Fibroblast of the aortic adventitia (primary cell): Measurements from ENCODE around the gene MAGI2. TPM values are rescaled to one million over a fixed set of nuclear protein-coding genes. Genes with fewer than 3 reads are reported as not detected.

Experiments used
- DNase-seq: peaks from one replicate; pipeline ENCODE4 v3.0.0-alpha.2; 2010; ENCODE audit warnings: low read depth
- H3K4me3 ChIP-seq: 2 replicates; pipeline ENCODE4 v1.5.1; 2011; ENCODE audit warnings: low read depth, mild to moderate bottlenecking, control low read depth, low read length, moderate library complexity
- CTCF ChIP-seq: IDR thresholded peaks from 2 replicates; pipeline ENCODE4 v1.5.1; 2011; ENCODE audit warnings: mild to moderate bottlenecking, low read length, control low read depth, inconsistent platforms; ENCODE audit not compliant: insufficient read depth
- total RNA-seq: library from RNA; depleted of rRNA; stranded (reverse); fragments of >200 nt; gene quantifications from 2 replicates; pipeline ENCODE4 v1.2.3, GENCODE V29; 2012; ENCODE audit warnings: low replicate concordance

Gene MAGI2
- total RNA-seq, 1 donor, result 25.5 TPM

GRCh38 chr7:78427209-78427608 is 1026.3 kb downstream of the MAGI2 start:
- peak; percentile 1 for DNase-seq
- H3K4me3 ChIP-seq, result no peak overlapping the region
- TF ChIP-seq CTCF, result no peak

- DNase-seq, result no peak
- TF ChIP-seq CTCF, result no peak
These were observed 1033.5 kb downstream of the MAGI2 start for GRCh38 chr7:78420001-78420400.

GRCh38 chr7:78417180-78417853 is 1036.2 kb downstream of the MAGI2 start:
- H3K4me3 ChIP-seq, result no peak overlapping the region
- no peak for TF ChIP-seq CTCF
- no peak for DNase-seq

More at GRCh38 chr7:78420001-78420400, 1033.5 kb downstream of the MAGI2 start:
- no peak overlapping the region for H3K4me3 ChIP-seq

GRCh38 chr7:78413568-78413967 is 1039.9 kb downstream of the MAGI2 start:
- no peak for TF ChIP-seq CTCF
- no peak for DNase-seq
- no peak overlapping the region for H3K4me3 ChIP-seq

- TF ChIP-seq CTCF, result no peak
- DNase-seq, result peak; percentile 2
- no peak overlapping the region for H3K4me3 ChIP-seq
These were observed 1041.1 kb downstream of the MAGI2 start for GRCh38 chr7:78412216-78412858.

- no peak for TF ChIP-seq CTCF
- no peak for DNase-seq
These were observed 1046.4 kb downstream of the MAGI2 start for GRCh38 chr7:78407031-78407430.

GRCh38 chr7:78406531-78406930 is 1046.9 kb downstream of the MAGI2 start:
- DNase-seq, result no peak
- TF ChIP-seq CTCF, result no peak
- H3K4me3 ChIP-seq, result no peak overlapping the region

More at GRCh38 chr7:78407031-78407430, 1046.4 kb downstream of the MAGI2 start:
- no peak overlapping the region for H3K4me3 ChIP-seq
